Astrocyte (in vitro differentiated cells and primary cell): ENCODE results near the gene ARHGAP23. TPM values are rescaled to one million over a fixed set of nuclear protein-coding genes. Genes with fewer than 3 reads are reported as not detected.

Experiments
- DNase-seq: peaks from one replicate; pipeline ENCODE4 v3.0.0-alpha.2; 2010; ENCODE audit warnings: low read depth
- FAIRE-seq: peaks from 2 replicates; lab custom pipeline; 2011; peaks lifted over from hg19 to GRCh38; lab: Jason Lieb, UNC
- H2AFZ ChIP-seq: 2 replicates; pipeline ENCODE4 v1.6.0; 2012; ENCODE audit warnings: low read depth, low read length, inconsistent platforms
- H3K27ac ChIP-seq: 2 replicates; pipeline ENCODE4 v1.5.1; 2011; ENCODE audit warnings: low read depth, low read length, inconsistent platforms
- H3K27me3 ChIP-seq: 2 replicates; pipeline ENCODE4 v1.6.0; 2011; ENCODE audit warnings: low read length, inconsistent platforms; ENCODE audit not compliant: insufficient read depth
- H3K36me3 ChIP-seq: 2 replicates; pipeline ENCODE4 v1.5.1; 2011; ENCODE audit warnings: low read length, inconsistent platforms; ENCODE audit not compliant: insufficient read depth
- H3K4me1 ChIP-seq: 2 replicates; pipeline ENCODE4 v1.5.1; 2011; ENCODE audit warnings: low read length, inconsistent platforms; ENCODE audit not compliant: insufficient read depth
- H3K4me2 ChIP-seq: 2 replicates; pipeline ENCODE4 v1.6.0; 2012; ENCODE audit warnings: low read length, inconsistent platforms
- H3K4me3 ChIP-seq: 2 replicates; pipeline ENCODE4 v1.5.1; 2011; ENCODE audit warnings: low read depth, mild to moderate bottlenecking, low read length, inconsistent platforms; ENCODE audit not compliant: insufficient read depth
- H3K79me2 ChIP-seq: 2 replicates; pipeline ENCODE4 v1.6.0; 2012; ENCODE audit warnings: mild to moderate bottlenecking, low read length, inconsistent platforms; ENCODE audit not compliant: insufficient read depth
- H3K9ac ChIP-seq: 2 replicates; pipeline ENCODE4 v1.6.0; 2012; ENCODE audit warnings: mild to moderate bottlenecking, low read length, inconsistent platforms
- H3K9me3 ChIP-seq: 2 replicates; pipeline ENCODE4 v1.5.1; 2012; ENCODE audit warnings: low read depth, mild to moderate bottlenecking, low read length, inconsistent platforms; ENCODE audit not compliant: insufficient read depth
- H4K20me1 ChIP-seq: 2 replicates; pipeline ENCODE4 v1.6.0; 2012; ENCODE audit warnings: low read length, inconsistent platforms; ENCODE audit not compliant: insufficient read depth
- H3K27ac Mint-ChIP-seq: one replicate; pipeline ENCODE4 v1.8.0; 2021; ENCODE audit warnings: mild to moderate bottlenecking, mixed read lengths; ENCODE audit not compliant: unreplicated experiment
- H3K27me3 Mint-ChIP-seq: one replicate; pipeline ENCODE4 v1.8.0; 2021; ENCODE audit warnings: low read depth, mixed read lengths; ENCODE audit not compliant: unreplicated experiment
- H3K36me3 Mint-ChIP-seq: one replicate; pipeline ENCODE4 v1.8.0; 2021; ENCODE audit warnings: low read depth, mixed read lengths; ENCODE audit not compliant: unreplicated experiment
- H3K4me1 Mint-ChIP-seq: one replicate; pipeline ENCODE4 v1.8.0; 2021; ENCODE audit warnings: low read depth, mixed read lengths; ENCODE audit not compliant: unreplicated experiment
- H3K4me3 Mint-ChIP-seq: one replicate; pipeline ENCODE4 v1.8.0; 2021; ENCODE audit warnings: mild to moderate bottlenecking, moderate library complexity, mixed read lengths; ENCODE audit not compliant: unreplicated experiment
- H3K9me3 Mint-ChIP-seq: one replicate; pipeline ENCODE4 v1.8.0; 2021; ENCODE audit warnings: mild to moderate bottlenecking, mixed read lengths; ENCODE audit not compliant: unreplicated experiment
- EZH2 ChIP-seq: IDR thresholded peaks from 2 replicates; pipeline ENCODE4 v1.6.1; 2012; ENCODE audit warnings: mild to moderate bottlenecking, low read length, inconsistent platforms; ENCODE audit not compliant: insufficient read depth
- total RNA-seq: library from RNA; stranded (reverse); gene quantifications from 2 replicates; pipeline ENCODE4 v1.2.1, GENCODE V29; 2021
- TF ChIP-seq, protein P1 (sequence below): IDR thresholded peaks from 2 replicates; pipeline ENCODE4 v1.5.1; 2011; ENCODE audit warnings: low read depth, mild to moderate bottlenecking, inconsistent platforms, low read length, moderate library complexity; ENCODE audit not compliant: insufficient read depth

ARHGAP23 gene
- total RNA-seq, 1 donor from 2014 or later = 118 TPM

DNA sequence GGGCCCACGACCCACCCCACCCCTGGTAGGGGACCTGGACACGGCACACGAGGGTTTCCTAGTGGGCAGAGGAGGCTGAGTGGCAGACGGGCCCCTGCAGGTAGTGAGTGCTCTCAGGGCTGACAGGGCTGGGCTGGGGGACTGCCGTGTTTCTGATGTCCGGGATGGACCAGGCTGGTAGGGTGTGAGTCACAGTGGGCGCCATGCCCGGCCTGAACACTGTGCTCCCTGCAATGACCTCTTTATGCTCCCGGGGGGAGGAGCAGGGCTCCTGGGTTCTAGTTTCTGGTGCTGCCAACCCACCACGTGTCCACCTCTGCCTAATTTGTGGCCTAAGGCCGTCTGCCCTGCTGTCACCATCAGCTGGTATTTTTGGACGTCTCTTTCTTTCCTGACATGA lies 26.3 kb downstream of the ARHGAP23 start:
- H3K4me1 Mint-ChIP-seq = peaks cover 58% of the 10 kb centered on the region
- Histone ChIP-seq H3K4me2 (peak overlapping the region; percentile 94), H3K4me1 (peaks cover 67% of the 10 kb centered on the region), H3K36me3 (peaks cover 5% of the 10 kb centered on the region), H4K20me1 (peaks cover 55% of the 10 kb centered on the region), H3K4me3 (peak overlapping the region; percentile 74), H3K27ac (peak overlapping the region; percentile 75), H3K9me3 (no peaks in the 10 kb centered on the region), H2AFZ (no peak overlapping the region), H3K79me2 (peaks cover 75% of the 10 kb centered on the region), H3K27me3 (no peaks in the 10 kb centered on the region), H3K9ac (peak overlapping the region; percentile 77)
- no peak for TF ChIP-seq EZH2
- TF ChIP-seq, protein P1, sequence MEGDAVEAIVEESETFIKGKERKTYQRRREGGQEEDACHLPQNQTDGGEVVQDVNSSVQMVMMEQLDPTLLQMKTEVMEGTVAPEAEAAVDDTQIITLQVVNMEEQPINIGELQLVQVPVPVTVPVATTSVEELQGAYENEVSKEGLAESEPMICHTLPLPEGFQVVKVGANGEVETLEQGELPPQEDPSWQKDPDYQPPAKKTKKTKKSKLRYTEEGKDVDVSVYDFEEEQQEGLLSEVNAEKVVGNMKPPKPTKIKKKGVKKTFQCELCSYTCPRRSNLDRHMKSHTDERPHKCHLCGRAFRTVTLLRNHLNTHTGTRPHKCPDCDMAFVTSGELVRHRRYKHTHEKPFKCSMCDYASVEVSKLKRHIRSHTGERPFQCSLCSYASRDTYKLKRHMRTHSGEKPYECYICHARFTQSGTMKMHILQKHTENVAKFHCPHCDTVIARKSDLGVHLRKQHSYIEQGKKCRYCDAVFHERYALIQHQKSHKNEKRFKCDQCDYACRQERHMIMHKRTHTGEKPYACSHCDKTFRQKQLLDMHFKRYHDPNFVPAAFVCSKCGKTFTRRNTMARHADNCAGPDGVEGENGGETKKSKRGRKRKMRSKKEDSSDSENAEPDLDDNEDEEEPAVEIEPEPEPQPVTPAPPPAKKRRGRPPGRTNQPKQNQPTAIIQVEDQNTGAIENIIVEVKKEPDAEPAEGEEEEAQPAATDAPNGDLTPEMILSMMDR = no peak
- peak overlapping the region; percentile 90 for H3K4me3 Mint-ChIP-seq
- H3K27ac Mint-ChIP-seq = peak overlapping the region; percentile 96
- FAIRE-seq (no peak), DNase-seq (peak; percentile 67)
- no peaks in the 10 kb centered on the region for H3K9me3 Mint-ChIP-seq
- no peaks in the 10 kb centered on the region for H3K27me3 Mint-ChIP-seq
- H3K36me3 Mint-ChIP-seq = peaks cover under 1% of the 10 kb centered on the region

DNA sequence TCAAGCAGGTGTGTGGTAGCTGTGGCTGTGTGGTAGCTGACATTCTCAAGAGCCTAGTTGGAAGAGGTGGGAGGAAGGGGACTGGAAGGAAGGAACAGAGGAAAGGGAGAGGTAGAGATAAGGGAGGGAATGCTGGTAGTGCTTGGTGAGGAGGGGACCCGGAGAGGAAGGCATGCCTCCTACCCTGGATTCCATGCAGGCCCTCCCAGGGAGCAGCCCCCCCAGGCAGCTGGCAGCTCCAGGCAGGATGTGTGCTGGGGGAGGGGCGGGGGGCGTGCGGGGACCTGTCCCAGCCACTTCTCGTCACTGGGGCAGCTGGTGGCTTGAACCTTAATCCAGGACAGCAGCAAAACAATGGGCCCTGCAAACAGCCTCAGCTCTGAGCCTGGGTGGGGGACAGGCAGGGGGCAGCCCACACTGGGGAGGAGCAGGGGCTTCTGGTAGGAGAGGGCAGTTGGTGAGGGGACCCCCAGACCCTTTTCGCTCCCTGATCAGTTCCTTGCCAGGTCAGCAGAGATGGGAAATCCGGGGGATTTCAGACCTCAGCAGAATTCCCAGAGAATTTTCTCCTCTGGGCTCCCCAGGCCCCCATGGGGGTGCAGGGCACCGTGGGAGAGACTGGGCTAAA lies 27.1 kb downstream of the ARHGAP23 start:
- FAIRE-seq = no peak
- H3K4me3 Mint-ChIP-seq = peak overlapping the region; percentile 90
- H3K4me1 Mint-ChIP-seq = peaks cover 54% of the 10 kb centered on the region
- Histone ChIP-seq H3K36me3 (peaks cover 5% of the 10 kb centered on the region), H3K4me3 (peak overlapping the region; percentile 74), H3K27ac (no peak overlapping the region), H3K9ac (peak overlapping the region; percentile 77), H3K4me1 (peaks cover 58% of the 10 kb centered on the region), H3K79me2 (peaks cover 77% of the 10 kb centered on the region), H4K20me1 (peaks cover 63% of the 10 kb centered on the region), H3K27me3 (no peaks in the 10 kb centered on the region), H3K4me2 (peak overlapping the region; percentile 94), H3K9me3 (no peaks in the 10 kb centered on the region), H2AFZ (no peak overlapping the region)
- H3K27me3 Mint-ChIP-seq = no peaks in the 10 kb centered on the region
- peaks cover 4% of the 10 kb centered on the region for H3K36me3 Mint-ChIP-seq
- TF ChIP-seq, protein P1 = no peak
- TF ChIP-seq EZH2 = no peak
- peak overlapping the region; percentile 96 for H3K27ac Mint-ChIP-seq
- H3K9me3 Mint-ChIP-seq = peaks cover 1% of the 10 kb centered on the region
- no peak for DNase-seq
